Measurements from ENCODE around the gene RAD51B.

The RAD51B gene

DNA sequence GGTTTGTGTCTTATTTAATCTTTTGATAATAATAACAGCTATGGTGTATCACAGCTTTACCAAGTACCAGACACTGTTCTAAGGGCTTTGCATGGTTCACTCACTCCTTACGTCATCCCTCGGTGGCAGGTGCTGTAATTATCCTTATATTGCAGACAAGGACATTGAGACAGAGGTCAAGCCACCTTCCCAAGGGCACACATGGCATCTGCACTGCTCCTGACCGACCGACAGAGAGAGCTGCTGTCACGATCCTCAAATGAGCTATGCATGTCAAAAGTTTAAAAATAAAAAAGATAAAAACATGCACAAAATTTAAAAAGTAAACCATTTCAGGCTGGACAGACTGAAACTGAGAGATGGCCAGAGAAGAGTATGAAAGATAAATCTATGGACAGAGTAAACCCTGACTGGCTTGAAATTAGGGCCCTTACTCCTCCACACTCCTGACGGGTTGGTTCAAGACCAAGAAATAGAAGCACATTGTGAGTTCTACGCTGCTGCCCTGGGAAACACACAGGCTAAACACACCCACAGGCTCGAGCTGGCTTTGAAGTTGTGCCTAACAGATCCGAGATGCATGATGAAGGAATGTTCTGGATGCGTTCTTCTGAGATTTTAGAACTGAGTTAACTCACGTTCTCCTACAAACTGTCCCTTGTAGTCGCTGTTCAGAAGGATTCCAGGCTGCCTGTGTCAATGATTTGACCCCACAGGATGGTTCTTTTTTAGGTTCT is 704.6 kb downstream of the RAD51B start:
- no peak overlapping the region for H3K4me3 ChIP-seq (ENCODE audit: low read length)
- TF ChIP-seq ZNF274 (IDR thresholded peaks at IDR 0.05; ENCODE audit: low read depth, low read length), result no peak

DNA sequence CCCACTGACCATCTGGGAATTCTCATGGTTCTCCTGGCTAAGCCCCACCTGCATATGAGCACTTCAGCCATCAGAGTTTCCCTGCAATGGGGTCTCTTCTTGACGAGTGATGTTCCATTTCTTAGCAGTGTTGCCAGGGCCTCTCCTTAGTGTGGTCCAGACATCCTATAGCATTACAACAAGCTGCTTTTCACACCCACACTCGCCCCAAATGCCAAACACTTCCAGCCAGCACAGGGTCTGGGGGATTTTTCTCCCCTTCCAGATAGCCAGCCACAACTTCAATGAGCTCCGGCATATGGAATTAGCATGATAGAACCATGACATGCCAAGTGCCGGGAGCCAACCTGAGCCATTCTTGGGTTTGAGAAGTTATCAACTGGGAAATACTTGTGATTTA is 705.9 kb downstream of the RAD51B start:
- no peak overlapping the region for H3K4me3 ChIP-seq (ENCODE audit: low read length)
- TF ChIP-seq ZNF274 (IDR thresholded peaks at IDR 0.05; ENCODE audit: low read depth, low read length), result no peak

DNA sequence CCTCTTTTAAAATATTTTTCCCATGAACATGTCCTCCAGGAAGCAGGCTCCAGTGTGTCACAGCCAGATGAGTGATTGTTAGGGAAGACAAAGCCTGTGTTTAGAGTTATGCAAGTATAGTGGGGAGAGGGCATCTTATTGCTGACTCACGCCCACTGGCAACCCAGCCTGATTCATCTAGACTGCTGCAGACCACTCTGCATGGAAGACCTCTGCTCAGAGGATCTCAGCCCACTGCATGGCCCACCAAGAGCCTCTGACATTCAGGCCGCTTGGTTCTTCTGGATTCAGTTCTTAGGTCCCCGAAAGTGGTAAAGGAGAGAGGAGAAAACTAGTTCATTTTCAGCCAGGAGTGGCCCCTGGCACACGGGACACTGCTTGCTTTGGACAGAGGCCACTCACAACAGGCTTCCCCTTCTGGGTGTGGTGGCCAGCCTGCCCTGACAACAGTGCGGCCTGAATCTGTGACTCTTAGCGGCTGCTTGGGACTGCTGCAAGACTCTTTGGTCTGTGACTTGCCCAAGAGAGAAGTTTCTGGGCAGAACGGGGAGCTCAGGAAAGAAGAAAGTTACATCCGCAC is 707.0 kb downstream of the RAD51B start:
- TF ChIP-seq ZNF274 (IDR thresholded peaks at IDR 0.05; ENCODE audit: low read depth, low read length), result no peak
- H3K4me3 ChIP-seq (ENCODE audit: low read length), result no peak overlapping the region

DNA sequence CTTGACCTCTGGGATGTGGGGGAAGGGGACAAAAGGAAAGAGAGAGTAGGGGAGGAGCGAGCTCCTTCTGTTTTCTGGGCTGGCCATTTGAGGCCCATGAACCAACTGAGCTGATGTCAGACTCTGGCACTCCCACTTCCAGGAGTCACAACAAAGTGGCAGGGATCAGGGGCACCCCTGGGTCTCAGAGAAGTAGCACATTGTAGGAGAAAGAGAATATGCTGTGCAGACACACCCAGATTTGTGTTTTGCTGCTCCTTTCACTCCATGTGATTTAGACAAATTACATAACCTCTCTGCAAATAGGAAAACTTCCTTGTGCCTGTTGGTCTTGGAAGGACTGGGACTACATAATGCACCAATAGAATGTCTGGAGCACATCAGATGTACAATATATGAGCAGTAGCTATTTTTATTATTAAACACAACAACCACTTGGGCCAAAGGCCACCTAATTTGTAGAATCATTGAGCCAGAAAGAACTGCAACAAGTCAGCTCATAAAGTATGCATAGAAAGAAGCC is 707.8 kb downstream of the RAD51B start:
- no peak overlapping the region for H3K4me3 ChIP-seq (ENCODE audit: low read length)
- no peak for TF ChIP-seq ZNF274 (IDR thresholded peaks at IDR 0.05; ENCODE audit: low read depth, low read length)

DNA sequence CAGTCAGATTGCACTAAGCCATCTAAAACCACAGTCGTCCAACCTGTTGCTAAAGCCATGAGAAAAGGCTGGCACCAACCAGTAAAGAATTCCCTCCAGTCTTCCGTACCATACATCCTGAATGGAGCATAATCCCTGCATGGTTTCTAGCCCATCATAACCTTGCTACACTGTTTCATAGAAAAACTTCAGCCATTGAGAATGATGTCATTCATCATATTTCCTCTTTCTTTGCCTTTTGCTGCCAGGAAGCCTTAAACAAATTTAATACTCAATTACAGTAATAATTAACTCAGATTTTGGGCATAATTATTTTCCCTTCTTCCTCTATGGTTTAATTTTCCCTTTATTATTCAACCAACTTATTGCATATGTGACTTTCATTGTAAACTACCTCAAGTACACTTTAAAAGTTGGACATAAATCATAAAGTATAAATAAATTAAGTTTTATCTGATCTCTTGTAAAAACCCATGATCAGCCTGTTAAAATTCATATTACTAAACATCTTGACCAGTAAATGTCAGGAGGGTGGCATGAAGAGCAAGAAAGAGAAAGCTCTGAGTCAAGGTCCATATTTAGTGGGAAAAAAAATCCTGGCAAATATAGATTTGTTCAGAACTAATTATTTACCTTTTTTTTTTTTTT is 708.6 kb downstream of the RAD51B start:
- TF ChIP-seq ZNF274 (IDR thresholded peaks at IDR 0.05; ENCODE audit: low read depth, low read length), result no peak
- H3K4me3 ChIP-seq (ENCODE audit: low read length), result no peak overlapping the region

DNA sequence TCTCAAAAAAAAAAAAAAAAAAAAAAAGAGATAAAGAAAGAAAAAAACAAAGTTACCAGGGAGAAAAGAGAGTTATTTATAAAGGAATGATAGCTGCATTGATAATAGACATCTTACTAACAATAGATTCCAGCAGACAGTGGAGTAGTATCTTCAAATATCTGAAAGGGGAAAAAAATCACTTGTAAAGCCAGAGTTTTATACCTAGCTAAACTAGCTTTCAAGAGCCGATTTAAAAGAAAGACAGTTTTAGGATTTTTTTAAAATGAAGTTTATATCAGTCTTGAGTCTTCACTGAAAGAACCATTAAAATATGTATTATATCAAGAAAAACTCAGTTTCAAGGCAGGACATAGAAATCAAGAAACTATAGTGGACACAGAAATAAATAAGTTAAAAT is 710.9 kb downstream of the RAD51B start:
- H3K4me3 ChIP-seq (ENCODE audit: low read length), result no peak overlapping the region
- no peak for TF ChIP-seq ZNF274 (IDR thresholded peaks at IDR 0.05; ENCODE audit: low read depth, low read length)

DNA sequence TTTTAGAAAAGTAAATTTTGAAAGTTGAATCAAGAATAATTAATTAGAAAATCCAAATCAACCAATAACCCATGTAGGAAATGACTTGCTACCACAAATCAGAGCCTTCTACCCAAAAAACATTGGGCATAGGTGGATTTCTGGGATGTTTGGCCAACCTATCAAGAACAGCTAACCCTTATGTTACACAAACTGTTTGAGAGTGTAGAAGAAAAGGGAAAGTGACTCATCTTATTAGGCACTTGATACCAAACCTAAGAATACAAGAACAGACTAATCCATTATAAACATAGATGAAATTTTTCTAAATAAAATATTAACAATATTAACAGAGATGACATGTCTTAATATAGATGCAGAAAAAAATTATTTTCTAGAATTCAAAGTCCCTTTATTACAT is 712.9 kb downstream of the RAD51B start:
- TF ChIP-seq ZNF274 (IDR thresholded peaks at IDR 0.05; ENCODE audit: low read depth, low read length), result no peak
- no peak overlapping the region for H3K4me3 ChIP-seq (ENCODE audit: low read length)

DNA sequence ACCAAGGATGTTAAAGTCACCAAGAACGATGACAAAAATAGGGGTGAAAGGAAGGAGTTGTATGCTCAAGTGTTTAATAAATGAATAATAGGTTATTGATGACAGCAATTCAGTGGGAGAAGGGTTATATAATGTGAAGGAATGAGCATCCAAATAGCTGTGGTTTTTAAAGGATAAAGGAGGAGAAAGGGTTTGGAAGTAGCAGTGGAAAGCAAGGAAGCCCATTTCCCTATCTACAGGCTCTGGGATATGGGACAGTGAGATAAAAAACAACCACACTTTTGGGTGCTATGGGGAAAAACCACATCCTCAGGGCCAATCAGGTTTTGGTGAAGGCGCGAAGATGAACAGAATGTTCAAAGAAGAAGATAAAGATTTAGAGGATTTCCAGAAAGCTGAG is 714.7 kb downstream of the RAD51B start:
- TF ChIP-seq ZNF274 (IDR thresholded peaks at IDR 0.05; ENCODE audit: low read depth, low read length), result no peak
- no peak overlapping the region for H3K4me3 ChIP-seq (ENCODE audit: low read length)

DNA sequence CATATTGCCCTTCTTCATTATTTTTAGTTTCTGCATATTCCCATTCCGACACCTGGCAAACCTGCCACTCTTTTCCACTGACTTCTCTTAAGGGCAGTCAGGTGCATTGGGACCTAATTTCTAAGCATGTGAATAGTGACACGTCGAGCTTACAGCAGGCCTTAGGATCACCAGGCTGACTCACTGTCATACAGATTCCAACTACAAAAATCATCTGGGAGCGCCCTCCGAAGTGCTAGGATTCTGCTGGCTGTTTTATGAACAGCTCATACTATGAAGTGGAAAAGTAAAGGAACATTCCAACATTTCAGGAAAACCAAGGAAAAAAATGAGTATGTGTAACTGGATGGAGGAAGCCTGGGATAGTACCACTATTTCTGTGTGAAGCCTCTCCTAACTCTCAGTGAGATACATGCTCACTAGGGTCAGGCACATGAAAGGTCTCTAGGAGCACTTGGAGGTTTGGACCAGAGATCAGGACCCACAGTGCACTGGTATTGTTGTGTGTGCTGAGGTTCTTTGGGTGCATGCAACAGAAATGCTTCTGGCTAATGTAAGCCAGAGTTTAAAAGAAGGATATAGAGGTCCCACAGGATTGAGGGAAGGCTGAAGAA is 715.9 kb downstream of the RAD51B start:
- H3K4me3 ChIP-seq (ENCODE audit: low read length), result no peak overlapping the region
- no peak for TF ChIP-seq ZNF274 (IDR thresholded peaks at IDR 0.05; ENCODE audit: low read depth, low read length)

DNA sequence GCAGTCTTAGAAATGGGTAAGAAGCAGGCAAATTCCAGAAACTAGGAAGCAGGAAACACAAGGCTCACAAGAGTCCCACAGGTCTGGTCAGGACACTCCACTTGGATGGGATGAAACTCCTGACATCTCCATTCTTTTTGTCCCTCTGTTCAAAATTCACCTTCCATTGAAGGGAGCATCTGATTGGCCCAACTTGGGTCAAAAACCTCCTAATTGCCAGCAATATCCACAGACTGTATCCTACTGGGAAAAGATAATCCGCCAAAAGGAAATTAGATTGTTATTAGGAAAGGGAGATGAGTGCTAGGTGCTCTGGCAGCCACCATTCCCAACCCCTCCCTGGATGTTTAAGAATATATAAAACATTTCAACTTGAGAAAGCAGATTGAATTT is 716.4 kb downstream of the RAD51B start:
- TF ChIP-seq ZNF274 (IDR thresholded peaks at IDR 0.05; ENCODE audit: low read depth, low read length), result no peak
- H3K4me3 ChIP-seq (ENCODE audit: low read length), result no peak overlapping the region

DNA sequence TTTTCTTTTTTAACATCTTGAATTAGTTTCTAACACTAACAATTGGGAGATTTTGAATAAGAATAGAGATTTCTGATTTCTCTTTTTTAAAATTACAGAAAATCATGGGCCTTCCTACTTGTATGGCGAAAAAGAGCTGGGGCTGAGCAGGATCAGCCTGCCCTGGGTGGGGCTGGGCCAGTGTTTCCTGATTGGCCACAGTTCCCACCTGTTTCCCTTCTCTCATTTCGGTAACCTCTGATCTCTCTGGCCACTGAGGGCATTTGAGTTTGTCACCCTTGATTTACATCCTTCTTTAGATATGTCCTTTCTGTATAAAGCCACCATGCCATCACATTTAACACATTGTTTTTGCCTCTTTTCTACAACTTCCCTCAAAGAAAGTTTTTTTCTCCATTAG is 719.1 kb downstream of the RAD51B start:
- no peak for TF ChIP-seq ZNF274 (IDR thresholded peaks at IDR 0.05; ENCODE audit: low read depth, low read length)
- no peak overlapping the region for H3K4me3 ChIP-seq (ENCODE audit: low read length)

DNA sequence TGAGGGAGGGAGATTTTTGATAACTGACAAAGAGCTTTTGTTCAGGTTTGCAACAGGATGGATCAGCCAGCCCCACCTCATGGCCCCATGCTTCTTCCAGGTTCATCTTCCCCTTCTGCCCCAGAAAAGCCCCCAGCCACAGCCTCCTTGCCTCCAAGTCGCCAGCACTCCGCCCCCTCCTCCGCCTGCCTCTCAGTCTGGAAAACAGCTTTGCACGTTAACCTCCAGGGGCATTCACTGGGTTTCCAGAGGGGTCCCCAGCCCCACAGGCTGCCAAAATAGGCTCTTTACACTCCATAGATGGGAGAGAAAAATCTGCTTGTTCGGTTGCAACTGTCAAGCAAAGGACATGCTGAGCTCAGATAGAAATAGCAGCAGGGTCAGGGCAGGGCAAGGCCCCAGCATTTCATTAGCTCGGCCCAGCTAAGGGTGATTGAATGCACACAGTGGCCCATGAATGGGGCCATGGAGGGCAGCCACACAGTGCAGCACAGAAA is 719.7 kb downstream of the RAD51B start:
- no peak for TF ChIP-seq ZNF274 (IDR thresholded peaks at IDR 0.05; ENCODE audit: low read depth, low read length)
- H3K4me3 ChIP-seq (ENCODE audit: low read length), result no peak overlapping the region

DNA sequence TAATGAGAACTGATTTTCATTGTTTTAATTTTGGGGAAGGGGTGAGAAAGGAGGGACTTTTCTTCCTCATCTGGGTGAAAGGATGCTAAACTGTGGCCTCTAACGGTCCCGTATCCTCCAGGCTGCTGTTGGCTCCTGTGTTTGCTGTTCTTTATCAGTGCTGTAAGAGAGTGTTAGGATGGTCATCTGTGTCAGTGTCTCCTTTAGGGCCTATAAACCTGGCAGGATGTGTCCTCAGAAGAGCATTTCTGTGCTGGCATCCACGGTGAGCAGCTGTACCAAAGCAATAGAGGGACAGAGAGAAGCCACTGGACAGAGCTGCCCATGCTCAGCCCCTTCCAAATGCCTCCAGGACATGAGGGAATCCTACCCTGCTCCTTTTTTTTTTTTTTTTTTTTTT is 720.2 kb downstream of the RAD51B start:
- no peak for TF ChIP-seq ZNF274 (IDR thresholded peaks at IDR 0.05; ENCODE audit: low read depth, low read length)
- no peak overlapping the region for H3K4me3 ChIP-seq (ENCODE audit: low read length)

DNA sequence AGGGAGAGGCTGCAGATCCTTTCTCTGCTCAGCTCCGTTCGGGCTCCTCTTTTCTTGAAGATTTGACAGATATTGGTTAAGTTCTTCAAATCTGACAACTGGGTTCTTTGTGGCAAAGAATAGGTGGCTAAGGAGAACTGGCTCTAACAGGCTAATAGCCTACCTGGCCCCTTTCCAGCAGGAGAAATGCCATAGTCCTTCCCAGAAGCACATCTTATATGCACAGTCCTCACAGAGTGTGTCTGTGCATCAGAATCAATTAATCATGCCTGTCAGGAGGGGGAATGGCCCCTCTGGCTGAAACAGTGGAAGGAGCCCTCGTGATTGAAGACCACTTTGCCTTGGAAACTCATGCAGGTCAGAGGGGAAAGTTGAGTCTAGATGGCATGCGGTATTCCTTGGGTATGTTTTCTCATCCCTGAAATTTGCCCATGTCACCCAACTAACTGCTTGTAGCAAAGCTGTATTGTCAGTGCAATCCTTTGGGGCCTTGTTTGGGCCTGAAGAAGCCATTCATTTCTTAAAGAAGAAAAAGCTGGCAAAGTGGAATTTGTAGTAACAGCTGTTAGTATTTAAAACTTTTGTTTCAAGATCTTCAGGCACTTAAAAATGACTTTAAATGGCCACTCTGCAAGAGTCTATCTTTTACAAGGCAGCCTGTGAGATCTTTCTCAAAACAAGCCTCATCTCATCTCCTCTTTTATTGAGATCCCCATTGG is 721.8 kb downstream of the RAD51B start:
- no peak overlapping the region for H3K4me3 ChIP-seq (ENCODE audit: low read length)
- TF ChIP-seq ZNF274 (IDR thresholded peaks at IDR 0.05; ENCODE audit: low read depth, low read length), result no peak
